Measurements from ENCODE around the gene SMARCA1.
A peak's percentile ranks its signal among the peaks of the same experiment; 100 is the strongest.

The SMARCA1 gene

DNA sequence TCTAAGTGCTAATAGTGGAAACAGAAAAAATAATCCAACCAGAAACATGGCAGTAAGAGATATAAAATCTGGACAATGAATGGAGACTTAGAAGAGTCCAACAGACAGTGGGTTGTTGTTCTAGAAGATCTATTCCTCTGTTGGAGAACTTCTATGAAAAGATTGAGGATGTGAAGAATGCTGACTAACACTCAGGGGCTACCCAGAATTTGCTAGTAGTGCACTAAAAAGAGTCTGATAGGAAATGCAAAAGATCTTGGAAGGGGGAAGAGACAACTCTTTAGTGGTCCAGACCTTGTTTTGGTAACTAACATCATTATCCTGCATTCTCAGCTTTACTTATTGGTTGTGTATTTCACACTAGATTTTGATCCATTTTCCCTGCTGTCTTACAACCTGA, 77.9 kb downstream of the SMARCA1 start:
- no peak overlapping the region for H3K4me3 ChIP-seq (replicated peaks; ENCODE audit: low read depth, low read length)
- DNase-seq (ENCODE audit: extremely low read depth, insufficient read length) = no peak
- H3K36me3 ChIP-seq (ENCODE audit: control insufficient read depth, insufficient read depth, low read length) = no peaks in the 10 kb centered on the region
- H3K27me3 ChIP-seq (replicated peaks; ENCODE audit: control insufficient read depth, insufficient read depth, low read length) = no peaks in the 10 kb centered on the region; the same call in 1 of the 2 replicates
- TF ChIP-seq, protein P1, sequence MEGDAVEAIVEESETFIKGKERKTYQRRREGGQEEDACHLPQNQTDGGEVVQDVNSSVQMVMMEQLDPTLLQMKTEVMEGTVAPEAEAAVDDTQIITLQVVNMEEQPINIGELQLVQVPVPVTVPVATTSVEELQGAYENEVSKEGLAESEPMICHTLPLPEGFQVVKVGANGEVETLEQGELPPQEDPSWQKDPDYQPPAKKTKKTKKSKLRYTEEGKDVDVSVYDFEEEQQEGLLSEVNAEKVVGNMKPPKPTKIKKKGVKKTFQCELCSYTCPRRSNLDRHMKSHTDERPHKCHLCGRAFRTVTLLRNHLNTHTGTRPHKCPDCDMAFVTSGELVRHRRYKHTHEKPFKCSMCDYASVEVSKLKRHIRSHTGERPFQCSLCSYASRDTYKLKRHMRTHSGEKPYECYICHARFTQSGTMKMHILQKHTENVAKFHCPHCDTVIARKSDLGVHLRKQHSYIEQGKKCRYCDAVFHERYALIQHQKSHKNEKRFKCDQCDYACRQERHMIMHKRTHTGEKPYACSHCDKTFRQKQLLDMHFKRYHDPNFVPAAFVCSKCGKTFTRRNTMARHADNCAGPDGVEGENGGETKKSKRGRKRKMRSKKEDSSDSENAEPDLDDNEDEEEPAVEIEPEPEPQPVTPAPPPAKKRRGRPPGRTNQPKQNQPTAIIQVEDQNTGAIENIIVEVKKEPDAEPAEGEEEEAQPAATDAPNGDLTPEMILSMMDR (IDR thresholded peaks at IDR 0.05; ENCODE audit: insufficient read depth, low read length, poor library complexity, severe bottlenecking) = no peak

DNA sequence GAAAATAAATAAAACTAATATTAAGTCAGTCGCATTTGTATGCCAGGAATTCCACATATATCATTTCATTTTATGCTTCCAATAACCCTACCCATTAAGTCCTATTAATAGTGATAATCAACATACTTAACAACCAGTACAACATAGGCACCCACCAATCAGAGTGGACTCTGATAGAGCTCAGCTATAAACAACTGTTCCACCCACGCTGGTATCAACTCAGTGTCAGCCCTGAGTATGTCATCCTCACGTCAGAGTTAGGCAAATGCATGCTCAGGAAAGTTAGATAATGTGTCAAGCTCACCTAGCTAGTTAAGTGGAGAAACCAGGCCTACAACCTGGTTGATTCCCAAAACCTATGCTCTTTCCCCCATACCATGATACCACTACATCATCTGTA, 89.3 kb downstream of the SMARCA1 start:
- H3K27me3 ChIP-seq (replicated peaks; ENCODE audit: control insufficient read depth, insufficient read depth, low read length) = no peaks in the 10 kb centered on the region
- TF ChIP-seq, protein P1 (IDR thresholded peaks at IDR 0.05; ENCODE audit: insufficient read depth, low read length, poor library complexity, severe bottlenecking) = no peak
- no peak overlapping the region for H3K4me3 ChIP-seq (replicated peaks; ENCODE audit: low read depth, low read length)
- H3K36me3 ChIP-seq (ENCODE audit: control insufficient read depth, insufficient read depth, low read length) = no peaks in the 10 kb centered on the region
- no peak for DNase-seq (ENCODE audit: extremely low read depth, insufficient read length)

DNA sequence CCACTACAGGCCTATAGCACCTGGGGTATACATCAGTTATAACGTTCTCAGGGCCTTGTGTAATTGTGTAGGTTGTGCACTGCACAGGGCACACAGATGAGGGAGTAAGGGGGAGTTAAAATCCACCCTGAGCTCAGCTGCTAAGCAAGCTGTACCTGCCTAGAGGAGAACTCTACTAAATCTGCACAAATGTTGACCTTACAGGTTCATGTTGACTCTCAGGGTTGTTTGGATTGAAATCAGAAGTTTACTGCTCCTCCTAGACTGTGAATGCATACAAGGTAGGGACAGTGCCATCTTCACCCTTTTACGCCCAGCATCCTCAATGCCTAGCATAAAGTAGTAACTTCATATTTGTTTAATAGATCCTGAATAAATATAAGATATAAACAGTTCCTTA, 89.8 kb downstream of the SMARCA1 start:
- H3K4me3 ChIP-seq (replicated peaks; ENCODE audit: low read depth, low read length) = no peak overlapping the region
- DNase-seq (ENCODE audit: extremely low read depth, insufficient read length) = no peak
- no peaks in the 10 kb centered on the region for H3K36me3 ChIP-seq (ENCODE audit: control insufficient read depth, insufficient read depth, low read length)
- TF ChIP-seq, protein P1 (IDR thresholded peaks at IDR 0.05; ENCODE audit: insufficient read depth, low read length, poor library complexity, severe bottlenecking) = no peak
- no peaks in the 10 kb centered on the region for H3K27me3 ChIP-seq (replicated peaks; ENCODE audit: control insufficient read depth, insufficient read depth, low read length)

DNA sequence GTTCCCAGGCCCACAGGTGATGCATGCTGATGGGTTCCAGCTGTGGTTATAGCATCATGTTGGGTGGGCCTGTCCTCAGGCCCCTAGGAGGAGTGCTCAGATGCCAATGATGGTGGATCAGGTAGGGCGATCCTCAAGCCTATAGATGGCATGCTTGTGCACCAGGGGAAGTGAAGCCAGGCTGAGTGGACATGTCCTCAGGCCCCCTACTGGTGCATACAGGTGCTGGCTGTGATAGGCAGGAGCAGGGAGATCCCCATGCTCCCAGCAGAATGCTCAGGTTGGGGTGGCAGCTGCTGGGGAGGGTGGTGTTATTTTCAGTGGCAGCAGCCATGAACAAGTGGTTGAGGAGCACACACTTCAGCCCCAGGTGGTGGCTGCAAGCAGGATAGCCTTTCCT, 96.0 kb downstream of the SMARCA1 start:
- TF ChIP-seq, protein P1 (IDR thresholded peaks at IDR 0.05; ENCODE audit: insufficient read depth, low read length, poor library complexity, severe bottlenecking) = peak; percentile 44
- Histone ChIP-seq H3K4me3 (replicated peaks; ENCODE audit: low read depth, low read length) (no peak overlapping the region), H3K36me3 (ENCODE audit: control insufficient read depth, insufficient read depth, low read length) (no peaks in the 10 kb centered on the region), H3K27me3 (replicated peaks; ENCODE audit: control insufficient read depth, insufficient read depth, low read length) (no peaks in the 10 kb centered on the region)
- no peak for DNase-seq (ENCODE audit: extremely low read depth, insufficient read length)

DNA sequence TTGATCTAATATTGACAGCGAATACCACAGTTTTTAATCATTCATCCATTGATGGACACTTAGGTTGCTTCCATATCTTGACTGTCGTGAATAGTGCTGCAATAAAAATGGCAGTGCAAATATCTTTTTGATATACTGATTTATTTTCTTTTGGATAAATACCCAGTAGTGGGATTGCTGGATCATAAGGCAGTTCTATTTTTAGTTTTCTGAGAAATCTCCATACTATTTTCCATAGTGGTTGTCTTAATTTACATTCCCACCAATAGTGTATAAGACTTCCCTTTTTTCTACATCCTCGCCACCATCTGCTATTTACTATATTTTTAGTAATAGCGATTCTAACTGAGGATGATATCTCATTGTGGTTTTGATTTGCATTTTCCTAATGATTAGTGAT, 100.1 kb downstream of the SMARCA1 start:
- TF ChIP-seq, protein P1 (IDR thresholded peaks at IDR 0.05; ENCODE audit: insufficient read depth, low read length, poor library complexity, severe bottlenecking) = no peak
- no peaks in the 10 kb centered on the region for H3K27me3 ChIP-seq (replicated peaks; ENCODE audit: control insufficient read depth, insufficient read depth, low read length)
- H3K36me3 ChIP-seq (ENCODE audit: control insufficient read depth, insufficient read depth, low read length) = no peaks in the 10 kb centered on the region
- no peak for DNase-seq (ENCODE audit: extremely low read depth, insufficient read length)
- H3K4me3 ChIP-seq (replicated peaks; ENCODE audit: low read depth, low read length) = no peak overlapping the region

DNA sequence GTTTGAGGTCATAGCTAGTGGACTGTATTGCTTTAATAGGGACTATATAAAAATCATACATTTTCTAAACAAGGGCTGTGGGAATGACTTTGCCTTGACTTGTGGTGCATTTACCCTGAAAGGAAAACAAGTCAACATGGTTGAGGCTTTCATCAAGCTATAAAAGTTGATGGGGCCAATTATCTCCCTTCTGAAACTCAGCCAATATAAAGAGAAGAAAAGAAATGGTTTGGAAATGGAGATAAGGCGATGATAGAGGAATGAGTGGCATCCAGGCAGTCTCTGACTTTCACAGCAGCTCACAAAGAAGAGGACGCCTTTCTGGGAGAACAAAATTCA, 118.7 kb downstream of the SMARCA1 start:
- DNase-seq (ENCODE audit: extremely low read depth, insufficient read length) = no peak
- no peaks in the 10 kb centered on the region for H3K36me3 ChIP-seq (ENCODE audit: control insufficient read depth, insufficient read depth, low read length)
- H3K27me3 ChIP-seq (replicated peaks; ENCODE audit: control insufficient read depth, insufficient read depth, low read length) = no peaks in the 10 kb centered on the region
- no peak overlapping the region for H3K4me3 ChIP-seq (replicated peaks; ENCODE audit: low read depth, low read length)
- TF ChIP-seq, protein P1 (IDR thresholded peaks at IDR 0.05; ENCODE audit: insufficient read depth, low read length, poor library complexity, severe bottlenecking) = no peak

All from GM06990 (cell line).